H9 (cell line): ENCODE measurements around the gene C6orf120. TPM values are rescaled to one million over a fixed set of nuclear protein-coding genes. Genes with fewer than 3 reads are reported as not detected.

Experiments used
- DNase-seq: peaks from one replicate; pipeline ENCODE4 v3.0.0-alpha.2; 2017
- H2AFZ ChIP-seq: one replicate; pipeline ENCODE4 v1.6.1; 2013; ENCODE audit warnings: mild to moderate bottlenecking, low read length, control low read depth, moderate library complexity
- H2AK5ac ChIP-seq: 2 replicates; pipeline ENCODE4 v1.6.1; 2013; ENCODE audit warnings: low read length, control low read depth, mixed read lengths; ENCODE audit not compliant: insufficient read length
- H2BK120ac ChIP-seq: one replicate; pipeline ENCODE4 v1.6.1; 2013; ENCODE audit warnings: low read depth, mild to moderate bottlenecking, low read length, control low read depth, inconsistent platforms; ENCODE audit not compliant: poor library complexity, severe bottlenecking
- H2BK12ac ChIP-seq: 2 replicates; pipeline ENCODE4 v1.6.1; 2013; ENCODE audit warnings: low read length, control low read depth, mixed read lengths, low read depth; ENCODE audit not compliant: insufficient read length
- H2BK15ac ChIP-seq: 2 replicates; pipeline ENCODE4 v1.6.1; 2013; ENCODE audit warnings: low read depth, low read length, control low read depth
- H2BK20ac ChIP-seq: one replicate; pipeline ENCODE4 v1.6.1; 2013; ENCODE audit warnings: low read depth, mild to moderate bottlenecking, low read length, control low read depth, inconsistent platforms; ENCODE audit not compliant: poor library complexity, severe bottlenecking
- H2BK5ac ChIP-seq: 2 replicates; pipeline ENCODE4 v1.6.1; 2013; ENCODE audit warnings: low read length, control low read depth, mixed read lengths; ENCODE audit not compliant: insufficient read length
- H3K14ac ChIP-seq: 2 replicates; pipeline ENCODE4 v1.6.1; 2013; ENCODE audit warnings: low read length, control low read depth; ENCODE audit not compliant: insufficient read depth
- H3K18ac ChIP-seq: 2 replicates; pipeline ENCODE4 v1.6.1; 2013; ENCODE audit warnings: low read depth, mild to moderate bottlenecking, mixed read lengths, low read length, control low read depth; ENCODE audit not compliant: insufficient read length
- H3K23ac ChIP-seq: 2 replicates; pipeline ENCODE4 v1.6.1; 2013; ENCODE audit warnings: low read length, control low read depth, mixed read lengths, low read depth; ENCODE audit not compliant: insufficient read length
- H3K23me2 ChIP-seq: 2 replicates; pipeline ENCODE4 v1.6.1; 2013; ENCODE audit warnings: low read depth, mild to moderate bottlenecking, mixed read lengths, low read length, control low read depth; ENCODE audit not compliant: insufficient read length, poor library complexity, severe bottlenecking
- H3K27ac ChIP-seq: 2 replicates; pipeline ENCODE4 v1.5.1; 2013; ENCODE audit warnings: low read length, control low read depth, mixed read lengths, low read depth; ENCODE audit not compliant: insufficient read length
- H3K27me3 ChIP-seq: 2 replicates; pipeline ENCODE4 v1.6.1; 2013; ENCODE audit warnings: low read length, control low read depth, inconsistent platforms; ENCODE audit not compliant: insufficient read depth
- H3K4ac ChIP-seq: 2 replicates; pipeline ENCODE4 v1.6.1; 2013; ENCODE audit warnings: low read depth, mild to moderate bottlenecking, control low read depth, inconsistent platforms, low read length, moderate library complexity
- H3K4me1 ChIP-seq: 2 replicates; pipeline ENCODE4 v1.6.1; 2013; ENCODE audit warnings: low read length, control low read depth, inconsistent platforms; ENCODE audit not compliant: insufficient read depth
- H3K4me2 ChIP-seq: 2 replicates; pipeline ENCODE4 v1.6.1; 2013; ENCODE audit warnings: low read length, control low read depth, mixed read lengths; ENCODE audit not compliant: insufficient read length, insufficient read depth
- H3K56ac ChIP-seq: 2 replicates; pipeline ENCODE4 v1.6.1; 2013; ENCODE audit warnings: low read depth, mild to moderate bottlenecking, mixed read lengths, low read length, control low read depth; ENCODE audit not compliant: insufficient read length
- H3K79me1 ChIP-seq: 2 replicates; pipeline ENCODE4 v1.6.1; 2013; ENCODE audit warnings: low read depth, mild to moderate bottlenecking, moderate library complexity, low read length, control low read depth, inconsistent platforms; ENCODE audit not compliant: insufficient read depth, poor library complexity, severe bottlenecking
- H3K79me2 ChIP-seq: 2 replicates; pipeline ENCODE4 v1.6.1; 2013; ENCODE audit warnings: low read length, control low read depth, inconsistent platforms; ENCODE audit not compliant: insufficient read depth
- H3K9ac ChIP-seq: 2 replicates; pipeline ENCODE4 v1.6.1; 2013; ENCODE audit warnings: low read length, control low read depth, mixed read lengths; ENCODE audit not compliant: insufficient read length; ENCODE audit errors: extremely low read depth
- H3K9me3 ChIP-seq: one replicate; pipeline ENCODE4 v1.6.1; 2013; ENCODE audit warnings: low read depth, low read length, inconsistent platforms; ENCODE audit not compliant: control insufficient read depth
- H3T11ph ChIP-seq: one replicate; pipeline ENCODE4 v1.6.1; 2013; ENCODE audit warnings: mild to moderate bottlenecking, low read length, control low read depth, inconsistent platforms
- H4K20me1 ChIP-seq: one replicate; pipeline ENCODE4 v1.6.1; 2013; ENCODE audit not compliant: control insufficient read depth, insufficient read length, insufficient read depth
- H4K5ac ChIP-seq: 2 replicates; pipeline ENCODE4 v1.6.1; 2013; ENCODE audit warnings: low read depth, mild to moderate bottlenecking, mixed read lengths, low read length, control low read depth; ENCODE audit not compliant: insufficient read length
- H4K8ac ChIP-seq: replicated peaks from 2 replicates; pipeline ENCODE4 v1.6.1; 2013; ENCODE audit warnings: low read length, control low read depth, mixed read lengths, low read depth; ENCODE audit not compliant: insufficient read length
- H4K91ac ChIP-seq: 2 replicates; pipeline ENCODE4 v1.6.1; 2013; ENCODE audit warnings: low read depth, mild to moderate bottlenecking, moderate library complexity, mixed read lengths, low read length, control low read depth; ENCODE audit not compliant: insufficient read length
- H3K27ac Mint-ChIP-seq, 3 experiments: 2 replicates in 2 of 3; 3 replicates in 1 of 3; pipeline ENCODE4 v1.8.0; 2020 to 2021; ENCODE audit warnings: mixed read lengths in 3 of 3, mild to moderate bottlenecking in 1 of 3, moderate library complexity in 1 of 3
- H3K27me3 Mint-ChIP-seq: 2 replicates; pipeline ENCODE4 v1.8.0; 2021; ENCODE audit warnings: low read depth, mild to moderate bottlenecking, moderate library complexity, mixed read lengths
- H3K36me3 Mint-ChIP-seq, 3 experiments: 2 replicates in 2 of 3; 3 replicates in 1 of 3; pipeline ENCODE4 v1.8.0; 2020 to 2021; ENCODE audit warnings: low read depth in 3 of 3, mixed read lengths in 3 of 3; ENCODE audit not compliant: insufficient read depth in 1 of 3
- H3K4me1 Mint-ChIP-seq, 2 experiments: 2 replicates each; pipeline ENCODE4 v1.8.0; 2020; ENCODE audit warnings: mixed read lengths in 2 of 2
- H3K4me3 Mint-ChIP-seq, 2 experiments: 2 replicates in 1 of 2; 3 replicates in 1 of 2; pipeline ENCODE4 v1.8.0; 2020 to 2021; ENCODE audit warnings: mild to moderate bottlenecking in 2 of 2, mixed read lengths in 2 of 2, moderate library complexity in 1 of 2
- H3K9me3 Mint-ChIP-seq, 2 experiments: 2 replicates in 1 of 2; 3 replicates in 1 of 2; pipeline ENCODE4 v1.8.0; 2020; ENCODE audit warnings: mild to moderate bottlenecking in 2 of 2, mixed read lengths in 2 of 2, moderate library complexity in 1 of 2
- CTCF ChIP-seq: fragments of 200-600 bp; sonication (generic); conservative IDR thresholded peaks from 3 replicates; pipeline ENCODE4 v1.8.0; 2021; ENCODE audit warnings: antibody characterized with exemption, mild to moderate bottlenecking
- WGBS: extraction: QIAGEN DNeasy Blood & Tissue Kit; methylation state at CpG from one replicate; pipeline ENCODE4 v1.1.7; 2013; ENCODE audit warnings: missing lambda C conversion rate, low lambda C conversion rate, mixed read lengths; ENCODE audit not compliant: insufficient read length; ENCODE audit errors: extremely low coverage; 5-methylcytosine and 5-hydroxymethylcytosine counted together
- total RNA-seq: library from RNA; stranded (reverse); gene quantifications from 2 replicates; pipeline ENCODE4 v1.2.1, GENCODE V29; 2021

C6orf120 gene
- total RNA-seq, 1 experiment from 2014 or later, result 23.2 TPM

DNA sequence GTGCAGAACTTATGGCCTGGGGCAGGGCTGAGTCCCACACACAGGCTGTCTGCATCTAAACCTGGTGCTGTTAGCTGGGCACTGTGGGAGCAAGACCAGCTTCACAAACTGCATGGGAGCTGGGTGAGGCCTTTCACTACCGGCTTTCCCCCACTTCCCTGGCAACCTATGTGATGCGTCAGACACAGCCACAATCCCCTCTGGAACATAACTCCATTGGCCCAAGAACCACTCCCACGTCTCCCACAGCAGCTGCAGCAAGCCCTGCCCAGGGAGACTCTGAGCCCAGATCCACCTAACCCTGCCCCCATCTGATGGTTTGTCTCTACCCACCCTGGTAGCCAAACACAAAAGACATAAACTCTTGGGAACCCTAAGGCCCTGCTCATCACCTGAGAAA is 9.4 kb upstream of the C6orf120 start:
- Histone ChIP-seq H3K23me2 (no peaks in the 10 kb centered on the region), H3K79me1 (peaks cover 9% of the 10 kb centered on the region), H3K18ac (no peak overlapping the region), H3K9me3 (no peaks in the 10 kb centered on the region), H2AFZ (no peak overlapping the region), H3K4me2 (no peak overlapping the region), H4K8ac (no peak overlapping the region), H3K9ac (no peak overlapping the region), H3K23ac (no peak overlapping the region), H2BK12ac (no peak overlapping the region), H3K4me1 (no peaks in the 10 kb centered on the region), H4K5ac (no peak overlapping the region), H3K14ac (no peak overlapping the region), H2BK120ac (no peak overlapping the region), H3K4ac (no peak overlapping the region), H4K20me1 (no peaks in the 10 kb centered on the region), H4K91ac (no peak overlapping the region), H3K56ac (no peak overlapping the region), H3T11ph (no peak overlapping the region), H2BK20ac (no peak overlapping the region), H3K27ac (no peak overlapping the region), H2BK5ac (no peak overlapping the region), H3K27me3 (no peaks in the 10 kb centered on the region), H2BK15ac (no peak overlapping the region), H3K79me2 (peaks cover 12% of the 10 kb centered on the region; the same call in 1 of the 2 replicates), H2AK5ac (no peak overlapping the region)
- no CpG with 5 or more reads among the region's 3 CpGs for WGBS
- Mint-ChIP-seq H3K4me3 (no peak overlapping the region), H3K36me3 (peaks cover 44 to 58% (median 50%) of the 10 kb centered on the region in 3 experiments), H3K9me3 (peaks cover 0 to 9% of the 10 kb centered on the region in 2 experiments; a peak in 4 of 5 replicates), H3K27ac (peak overlapping the region in 2 of 3 experiments; percentile 4 to 55; a peak in 2 of 7 replicates), H3K4me1 (peaks cover 10 to 24% of the 10 kb centered on the region in 2 experiments), H3K27me3 (no peaks in the 10 kb centered on the region)
- no peak for DNase-seq
- TF ChIP-seq CTCF, result no peak
